NT2/D1 (cell line): ENCODE measurements around the gene GRHPR.
A peak's percentile ranks its signal among the peaks of the same experiment; 100 is the strongest.

Source experiments
- DNase-seq: peaks from one replicate; pipeline ENCODE4 v3.0.0-alpha.2; 2011; ENCODE audit warnings: low read depth, low spot score
- H3K27me3 ChIP-seq: 2 replicates; pipeline ENCODE4 v1.6.0; 2011; ENCODE audit warnings: mild to moderate bottlenecking; ENCODE audit not compliant: insufficient read length, insufficient read depth
- H3K36me3 ChIP-seq: 2 replicates; pipeline ENCODE4 v1.6.1; 2011; ENCODE audit warnings: mild to moderate bottlenecking, low read length, mixed read lengths; ENCODE audit not compliant: insufficient read depth, insufficient read length
- H3K4me1 ChIP-seq: 2 replicates; pipeline ENCODE4 v1.5.1; 2011; ENCODE audit not compliant: insufficient read depth, insufficient read length
- H3K4me3 ChIP-seq: 2 replicates; pipeline ENCODE4 v1.5.1; 2011; ENCODE audit warnings: low read depth; ENCODE audit not compliant: insufficient read length
- H3K9ac ChIP-seq: 2 replicates; pipeline ENCODE4 v1.6.0; 2011; ENCODE audit warnings: low read depth; ENCODE audit not compliant: insufficient read length
- H3K9me3 ChIP-seq: 2 replicates; pipeline ENCODE4 v1.5.1; 2011; ENCODE audit warnings: mild to moderate bottlenecking, low read length; ENCODE audit not compliant: insufficient read depth
- SUZ12 ChIP-seq: IDR thresholded peaks from 2 replicates; pipeline ENCODE4 v1.6.1; 2011; ENCODE audit not compliant: insufficient read length, insufficient read depth; ENCODE audit errors: extremely low read depth
- YY1 ChIP-seq: IDR thresholded peaks from 2 replicates; pipeline ENCODE4 v1.6.1; 2011; ENCODE audit not compliant: insufficient read length, insufficient read depth
- ZNF274 ChIP-seq: IDR thresholded peaks from 2 replicates; pipeline ENCODE4 v1.6.1; 2011; ENCODE audit warnings: mild to moderate bottlenecking, low read depth, low read length

The GRHPR gene

GRCh38 chr9:37417857-37418618, 4.5 kb upstream of the GRHPR start:
- DNase-seq, result no peak
- Histone ChIP-seq H3K36me3 (no peaks in the 10 kb centered on the region), H3K9ac (no peak overlapping the region), H3K9me3 (no peaks in the 10 kb centered on the region), H3K27me3 (no peaks in the 10 kb centered on the region), H3K4me1 (peaks cover 24% of the 10 kb centered on the region), H3K4me3 (no peak overlapping the region)
- TF ChIP-seq SUZ12 (no peak), ZNF274 (no peak), YY1 (no peak)

GRCh38 chr9:37419204-37419603, 3.3 kb upstream of the GRHPR start:
- Histone ChIP-seq H3K4me1 (peaks cover 21% of the 10 kb centered on the region), H3K4me3 (no peak overlapping the region), H3K9me3 (no peaks in the 10 kb centered on the region), H3K27me3 (no peaks in the 10 kb centered on the region), H3K9ac (no peak overlapping the region), H3K36me3 (peaks cover 9% of the 10 kb centered on the region)
- TF ChIP-seq SUZ12 (no peak), YY1 (no peak), ZNF274 (no peak)
- DNase-seq, result no peak

- no peak for DNase-seq
- Histone ChIP-seq H3K27me3 (no peaks in the 10 kb centered on the region), H3K4me3 (no peak overlapping the region), H3K9me3 (no peaks in the 10 kb centered on the region), H3K36me3 (peaks cover 23% of the 10 kb centered on the region), H3K4me1 (peaks cover 24% of the 10 kb centered on the region), H3K9ac (no peak overlapping the region)
- TF ChIP-seq ZNF274 (no peak), YY1 (no peak), SUZ12 (no peak)
Observed at GRCh38 chr9:37420271-37421215, 2.0 kb upstream of the GRHPR start.

- H3K9me3 ChIP-seq, result no peaks in the 10 kb centered on the region
- TF ChIP-seq ZNF274 (no peak), SUZ12 (no peak), YY1 (no peak)
- peak overlapping the region; percentile 72 for H3K4me3 ChIP-seq
- peaks cover 36% of the 10 kb centered on the region for H3K36me3 ChIP-seq
- H3K4me1 ChIP-seq, result peaks cover 19% of the 10 kb centered on the region
- DNase-seq, result no peak
- H3K9ac ChIP-seq, result peak overlapping the region; percentile 62
- H3K27me3 ChIP-seq, result no peaks in the 10 kb centered on the region
Observed at GRCh38 chr9:37421914-37422288, 595 bp upstream of the GRHPR start.

- TF ChIP-seq SUZ12, result no peak
- TF ChIP-seq YY1, result no peak
- no peak for TF ChIP-seq ZNF274
- Histone ChIP-seq H3K36me3 (peaks cover 52% of the 10 kb centered on the region), H3K4me3 (peak overlapping the region; percentile 72), H3K9ac (no peak overlapping the region), H3K9me3 (no peaks in the 10 kb centered on the region), H3K27me3 (no peaks in the 10 kb centered on the region), H3K4me1 (peaks cover 12% of the 10 kb centered on the region)
- no peak for DNase-seq
Observed at GRCh38 chr9:37423508-37423907, 1.0 kb downstream of the GRHPR start.

- TF ChIP-seq YY1 (no peak), SUZ12 (no peak)
- Histone ChIP-seq H3K4me1 (peaks cover 12% of the 10 kb centered on the region), H3K9ac (peak overlapping the region; percentile 57), H3K36me3 (peaks cover 60% of the 10 kb centered on the region), H3K4me3 (peak overlapping the region; percentile 9), H3K27me3 (no peaks in the 10 kb centered on the region), H3K9me3 (no peaks in the 10 kb centered on the region)
- DNase-seq, result no peak
Observed at GRCh38 chr9:37424204-37424685, 1.7 kb downstream of the GRHPR start.

- Histone ChIP-seq H3K9me3 (no peaks in the 10 kb centered on the region), H3K27me3 (no peaks in the 10 kb centered on the region), H3K4me1 (peaks cover 12% of the 10 kb centered on the region), H3K36me3 (peaks cover 65% of the 10 kb centered on the region), H3K4me3 (no peak overlapping the region), H3K9ac (peak overlapping the region; percentile 57)
- TF ChIP-seq SUZ12, result no peak
- DNase-seq, result no peak
Observed at GRCh38 chr9:37424686-37425297, 2.3 kb downstream of the GRHPR start.
